ENCODE data around the gene GCH1. TPM values are rescaled to one million over a fixed set of nuclear protein-coding genes. Genes with fewer than 3 reads are reported as not detected.

Gene GCH1
- total RNA-seq, 2 experiments from 2014 or later, result 18.4 to 20.4 TPM

GRCh38 chr14:54834081-54834480 lies 68.5 kb downstream of the GCH1 start:
- ChIA-PET POLR2A (no interaction called here), CTCF (no interaction called here)
- Mint-ChIP-seq H3K4me3 (no peak overlapping the region), H3K4me1 (ENCODE audit: low read depth) (no peaks in the 10 kb centered on the region), H3K27me3 (no peaks in the 10 kb centered on the region), H3K9me3 (peaks cover 7% of the 10 kb centered on the region), H3K27ac (no peak overlapping the region), H3K36me3 (ENCODE audit: low read depth) (peaks cover 2% of the 10 kb centered on the region)
- Histone ChIP-seq H3K27ac (ENCODE audit: low read depth in 1 of 2, low read length in 2 of 2) (no peak overlapping the region), H3K4me1 (ENCODE audit: insufficient read depth, low read length) (no peaks in the 10 kb centered on the region), H3K36me3 (ENCODE audit: insufficient read depth, low read length) (peaks cover 3% of the 10 kb centered on the region), H3K4me3 (ENCODE audit: low read length) (no peak overlapping the region), H3K27me3 (ENCODE audit: control insufficient read depth in 1 of 2, insufficient read depth in 2 of 2, low read length in 2 of 2) (no peaks in the 10 kb centered on the region), H3K9me3 (ENCODE audit: control insufficient read depth in 1 of 2, insufficient read depth in 1 of 2, low read length in 2 of 2) (peaks cover 4 to 7% of the 10 kb centered on the region in 2 experiments)
- intact Hi-C loops (cut with DNase I, micrococcal nuclease), result no loop called here
- DNase-seq, result no peak
- TF ChIP-seq CTCF (IDR thresholded peaks at IDR 0.05), result no peak
- ATAC-seq (ENCODE audit: poor library complexity), result no peak

DNA sequence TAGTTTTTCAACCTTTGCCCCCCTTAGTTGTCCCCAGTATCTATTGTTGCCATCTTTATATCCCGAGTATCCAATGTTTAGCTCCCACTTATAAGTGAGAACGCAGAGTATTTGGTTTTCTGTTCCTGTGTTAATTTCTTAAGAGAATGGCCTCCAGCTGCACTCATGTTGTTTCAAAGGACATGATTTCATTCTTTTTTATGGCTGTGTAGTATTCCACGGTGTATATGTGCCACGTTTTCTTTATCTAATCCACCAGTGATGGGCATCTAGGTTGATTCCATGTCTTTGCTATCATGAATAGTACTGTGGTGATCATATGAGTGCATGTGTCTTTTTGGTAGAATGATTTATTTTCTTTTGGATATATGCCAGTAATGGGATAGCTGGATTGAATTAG lies 72.0 kb downstream of the GCH1 start:
- peaks cover 11% of the 10 kb centered on the region for H3K9me3 Mint-ChIP-seq
- peaks cover 4 to 7% of the 10 kb centered on the region in 2 experiments for H3K9me3 ChIP-seq (ENCODE audit: control insufficient read depth in 1 of 2, insufficient read depth in 1 of 2, low read length in 2 of 2)
- no peak for TF ChIP-seq CTCF (IDR thresholded peaks at IDR 0.05)
- no peak for DNase-seq
- H3K36me3 ChIP-seq (ENCODE audit: insufficient read depth, low read length), result no peaks in the 10 kb centered on the region
- POLR2A ChIA-PET, result no interaction called here
- H3K4me3 Mint-ChIP-seq, result no peak overlapping the region
- H3K36me3 Mint-ChIP-seq (ENCODE audit: low read depth), result no peaks in the 10 kb centered on the region
- CTCF ChIA-PET, result no interaction called here
- H3K4me1 ChIP-seq (ENCODE audit: insufficient read depth, low read length), result no peaks in the 10 kb centered on the region
- H3K27me3 ChIP-seq (ENCODE audit: control insufficient read depth in 1 of 2, insufficient read depth in 2 of 2, low read length in 2 of 2), result no peaks in the 10 kb centered on the region
- no peak overlapping the region for H3K27ac Mint-ChIP-seq
- no peak overlapping the region for H3K4me3 ChIP-seq (ENCODE audit: low read length)
- no peak overlapping the region for H3K27ac ChIP-seq (ENCODE audit: low read depth in 1 of 2, low read length in 2 of 2)
- no peaks in the 10 kb centered on the region for H3K4me1 Mint-ChIP-seq (ENCODE audit: low read depth)
- H3K27me3 Mint-ChIP-seq, result no peaks in the 10 kb centered on the region
- intact Hi-C loops (cut with DNase I, micrococcal nuclease), result no loop called here
- no peak for ATAC-seq (ENCODE audit: poor library complexity)

DNA sequence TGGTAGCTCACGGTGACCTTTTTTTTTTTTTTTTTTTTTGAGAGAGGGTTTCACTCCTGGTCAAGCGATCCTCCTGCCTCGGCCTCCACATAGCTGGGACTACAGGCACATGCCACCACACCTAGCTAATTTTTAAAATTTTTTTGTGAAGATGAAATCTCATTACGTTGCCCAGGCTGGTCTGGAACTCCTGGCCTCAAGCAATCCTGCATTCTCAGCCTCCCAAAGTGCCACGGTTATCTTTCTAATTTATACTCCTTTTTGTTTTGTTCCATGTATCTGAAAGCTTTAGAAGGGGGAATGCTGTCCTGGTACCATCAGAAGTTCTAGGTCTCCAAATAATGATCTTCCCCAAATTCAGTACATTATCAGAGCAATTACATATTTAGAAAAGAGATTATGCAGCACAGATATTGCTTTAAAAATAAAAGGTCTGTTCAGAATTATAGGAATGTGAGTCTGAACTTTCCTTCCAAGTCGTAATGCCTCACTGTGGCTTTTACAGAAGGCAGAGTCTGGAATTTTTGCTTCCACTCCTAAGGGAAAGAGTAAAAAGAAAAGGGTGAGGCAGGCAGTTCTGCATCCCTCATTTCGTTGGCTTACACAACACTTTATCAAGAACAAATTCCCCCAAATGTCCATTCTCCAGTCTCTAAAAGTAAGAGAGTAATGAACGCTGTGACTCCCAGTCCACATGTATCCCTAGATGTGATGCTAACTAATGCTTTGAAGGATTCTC lies 73.0 kb downstream of the GCH1 start:
- peaks cover 15% of the 10 kb centered on the region for H3K9me3 Mint-ChIP-seq
- TF ChIP-seq CTCF (IDR thresholded peaks at IDR 0.05), result no peak
- ATAC-seq (ENCODE audit: poor library complexity), result no peak
- no peak for DNase-seq
- intact Hi-C loops (cut with DNase I, micrococcal nuclease), result no loop called here
- Histone ChIP-seq H3K27ac (ENCODE audit: low read depth in 1 of 2, low read length in 2 of 2) (no peak overlapping the region), H3K4me3 (ENCODE audit: low read length) (no peak overlapping the region), H3K9me3 (ENCODE audit: control insufficient read depth in 1 of 2, insufficient read depth in 1 of 2, low read length in 2 of 2) (peaks cover 4 to 14% of the 10 kb centered on the region in 2 experiments), H3K36me3 (ENCODE audit: insufficient read depth, low read length) (no peaks in the 10 kb centered on the region), H3K27me3 (ENCODE audit: control insufficient read depth in 1 of 2, insufficient read depth in 2 of 2, low read length in 2 of 2) (no peaks in the 10 kb centered on the region), H3K4me1 (ENCODE audit: insufficient read depth, low read length) (no peaks in the 10 kb centered on the region)
- no peaks in the 10 kb centered on the region for H3K4me1 Mint-ChIP-seq (ENCODE audit: low read depth)
- H3K27ac Mint-ChIP-seq, result no peak overlapping the region
- CTCF ChIA-PET, result interaction anchor here (0.6 kb wide), 1 partner anchor 280 kb away, joined by 4 read pairs; no protein-coding TSS in a partner anchor
- no peaks in the 10 kb centered on the region for H3K27me3 Mint-ChIP-seq
- H3K4me3 Mint-ChIP-seq, result no peak overlapping the region
- POLR2A ChIA-PET, result no interaction called here
- no peaks in the 10 kb centered on the region for H3K36me3 Mint-ChIP-seq (ENCODE audit: low read depth)
